ENCODE results near the gene TSPAN4.
A peak's percentile ranks its signal among the peaks of the same experiment; 100 is the strongest.

The TSPAN4 gene, protein sequence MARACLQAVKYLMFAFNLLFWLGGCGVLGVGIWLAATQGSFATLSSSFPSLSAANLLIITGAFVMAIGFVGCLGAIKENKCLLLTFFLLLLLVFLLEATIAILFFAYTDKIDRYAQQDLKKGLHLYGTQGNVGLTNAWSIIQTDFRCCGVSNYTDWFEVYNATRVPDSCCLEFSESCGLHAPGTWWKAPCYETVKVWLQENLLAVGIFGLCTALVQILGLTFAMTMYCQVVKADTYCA

DNA sequence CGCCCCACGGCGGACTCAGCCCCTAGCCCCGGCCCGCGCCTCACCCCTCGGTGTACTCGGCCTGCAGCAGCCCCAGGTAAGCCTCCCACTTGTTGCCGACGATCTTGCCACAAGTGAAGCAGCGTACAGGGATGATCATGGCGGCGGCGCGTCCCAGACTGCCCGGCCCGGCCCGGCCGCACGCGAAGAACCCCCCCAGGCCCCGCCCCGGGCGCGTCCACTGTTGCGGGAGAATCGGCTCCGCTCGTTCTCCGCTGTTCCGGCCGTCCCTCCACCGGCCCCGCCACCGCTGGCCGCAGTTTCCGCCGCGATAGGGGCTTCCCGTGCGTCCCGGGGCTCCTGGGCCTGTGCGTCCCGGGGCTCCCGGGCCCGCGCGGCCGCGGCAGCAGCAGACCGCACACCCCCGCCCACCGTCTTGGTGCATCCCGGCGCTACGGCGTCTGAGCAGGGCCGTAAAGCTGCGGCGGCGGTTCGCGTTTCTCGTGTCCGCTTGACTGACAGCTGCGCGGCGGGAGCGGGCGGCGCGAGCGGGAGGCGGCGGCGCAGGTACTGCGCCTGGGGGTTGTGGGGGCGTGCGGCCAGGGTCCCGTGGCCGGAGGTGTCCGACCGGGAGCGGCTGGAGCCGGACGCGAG, at the start of gene TSPAN4, which contains the start of gene POLR2L:
Gene TSPAN4 (plus strand): TSS at position 483 of the 633 bp plus-strand sequence. CDS start 7,453 bp downstream, outside the sequence.
Gene POLR2L (minus strand): TSS at position 160 of the 633 bp plus-strand sequence. CDS start 21 bp downstream, at position 139.
- in situ Hi-C loops (cut with MboI; ENCODE audit: low pct_unique_long_range_greater_than_20kb, low sequenced_read_pairs): no loop called here
- DNase-seq: peak; percentile 83

DNA sequence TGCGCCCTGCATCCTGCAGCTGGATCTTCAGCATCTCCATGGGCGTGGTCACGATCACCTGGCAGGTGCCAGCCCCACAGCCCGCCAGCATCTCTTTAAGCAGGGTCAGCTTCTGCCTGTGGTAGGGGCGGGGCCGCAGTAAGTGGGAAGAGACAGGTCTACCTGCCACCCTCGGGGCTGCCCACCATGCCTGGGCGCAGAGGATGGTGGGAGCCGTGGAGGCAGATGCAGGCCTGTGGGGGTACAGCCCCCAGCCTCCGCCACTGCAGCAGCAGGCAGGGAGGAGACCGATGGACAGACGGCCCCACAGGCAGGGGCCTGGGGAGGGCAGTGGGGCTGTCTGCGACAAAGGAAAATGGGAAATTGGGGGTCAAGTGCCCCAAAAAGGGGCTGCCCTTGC, 49.8 kb upstream of the TSPAN4 start:
- in situ Hi-C loops (cut with MboI; ENCODE audit: low pct_unique_long_range_greater_than_20kb, low sequenced_read_pairs): no loop called here
- no peak for DNase-seq

DNA sequence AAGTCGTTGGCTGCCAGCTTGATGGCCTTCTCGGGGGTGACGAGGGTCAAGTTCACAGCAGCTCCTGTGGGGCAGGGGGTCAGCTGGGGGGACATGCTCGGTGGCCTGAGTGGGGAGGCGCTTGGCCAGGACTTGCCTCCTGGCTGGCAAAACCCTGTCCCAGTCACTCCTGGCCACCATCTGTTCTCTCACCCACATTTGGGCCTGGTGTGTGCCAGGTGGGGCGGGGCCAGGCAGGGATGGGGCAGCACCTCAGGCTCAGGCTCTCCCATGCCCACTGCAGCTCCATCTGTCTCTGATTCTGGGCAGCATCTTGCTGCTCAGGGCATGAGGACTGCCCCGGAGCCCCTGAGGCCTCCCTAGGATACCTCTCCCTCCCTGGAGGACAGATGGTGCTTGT, 49.1 kb upstream of the TSPAN4 start:
- no peak for DNase-seq
- in situ Hi-C loops (cut with MboI; ENCODE audit: low pct_unique_long_range_greater_than_20kb, low sequenced_read_pairs): no loop called here

DNA sequence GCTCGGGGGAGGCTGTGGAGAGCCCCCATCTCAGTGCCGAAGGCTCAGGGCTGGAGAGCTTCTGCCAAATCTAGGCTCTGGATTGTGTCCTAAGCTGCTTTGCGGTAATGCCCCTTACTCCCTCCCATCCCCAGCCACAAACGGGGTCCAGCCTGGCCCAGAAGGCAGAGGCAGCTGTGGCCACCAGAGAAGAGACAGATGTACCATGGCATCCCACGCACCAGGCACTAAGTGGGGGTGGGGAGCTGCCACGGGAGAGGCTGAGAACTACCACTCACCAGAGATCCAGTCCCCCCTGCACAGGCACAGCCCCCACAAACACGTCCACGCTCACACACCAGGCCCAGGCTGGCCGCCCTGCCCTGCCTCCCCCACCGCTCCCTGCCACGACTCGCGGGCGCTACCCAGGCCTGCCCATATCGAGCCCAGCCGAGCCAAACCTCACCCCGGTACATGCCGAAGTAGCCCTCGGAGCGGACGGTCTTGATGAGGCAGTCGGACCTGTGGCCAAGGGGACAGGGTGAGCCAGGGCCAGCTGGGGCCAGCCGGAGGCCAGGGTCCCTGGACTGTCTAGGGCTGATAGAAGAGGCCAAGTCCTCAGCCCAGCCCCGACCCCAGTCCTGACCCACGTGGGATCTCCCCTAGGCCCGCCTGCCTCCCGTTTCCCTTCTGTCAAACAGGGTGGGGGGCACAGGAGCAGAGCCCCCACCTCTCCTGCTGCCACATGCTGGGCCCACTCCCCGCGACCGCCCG, 48.5 kb upstream of the TSPAN4 start:
- in situ Hi-C loops (cut with MboI; ENCODE audit: low pct_unique_long_range_greater_than_20kb, low sequenced_read_pairs): no loop called here
- DNase-seq: no peak

DNA sequence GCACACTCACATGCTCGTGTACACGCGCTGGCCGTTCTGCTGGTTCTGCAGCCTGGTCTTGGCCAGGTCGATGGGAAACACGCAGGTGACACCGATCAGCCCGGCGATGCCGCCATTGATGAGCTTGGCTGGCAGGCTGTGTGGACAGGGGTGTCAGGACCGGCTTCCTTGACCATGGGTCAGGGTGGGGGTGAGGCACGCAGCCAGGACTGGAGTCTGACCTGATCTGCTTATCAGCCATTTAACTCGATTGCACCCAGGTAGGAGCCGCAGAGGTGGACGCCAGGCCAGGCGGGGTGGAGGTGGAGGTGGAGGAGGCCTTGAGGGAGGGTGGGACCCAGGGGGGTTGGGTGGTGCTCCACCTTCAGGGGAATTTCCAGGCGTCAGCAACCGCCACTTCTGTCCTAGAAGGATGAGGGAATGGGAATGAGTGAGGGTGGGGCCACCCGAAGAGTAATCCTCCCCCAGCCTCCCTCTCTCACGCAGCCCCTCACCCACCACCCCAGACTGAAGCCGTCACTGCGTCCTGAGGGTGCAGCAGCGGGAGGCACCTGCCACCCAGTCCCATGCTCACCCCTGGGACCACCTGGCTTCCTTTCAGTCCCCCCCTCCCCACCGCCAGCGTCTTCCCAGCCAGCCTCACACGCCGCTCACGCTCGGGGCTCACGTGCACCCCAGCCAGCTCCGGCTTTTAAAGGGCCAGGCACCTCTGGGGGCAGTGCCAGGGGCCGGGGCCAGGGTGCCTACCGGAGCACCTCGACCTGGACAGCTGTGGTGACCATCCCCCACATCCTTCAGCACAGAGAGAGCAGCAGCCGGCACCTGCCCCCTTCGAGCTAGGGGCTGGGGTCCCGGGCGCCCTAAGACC, 47.7 kb upstream of the TSPAN4 start:
- in situ Hi-C loops (cut with MboI; ENCODE audit: low pct_unique_long_range_greater_than_20kb, low sequenced_read_pairs): no loop called here
- DNase-seq: no peak

DNA sequence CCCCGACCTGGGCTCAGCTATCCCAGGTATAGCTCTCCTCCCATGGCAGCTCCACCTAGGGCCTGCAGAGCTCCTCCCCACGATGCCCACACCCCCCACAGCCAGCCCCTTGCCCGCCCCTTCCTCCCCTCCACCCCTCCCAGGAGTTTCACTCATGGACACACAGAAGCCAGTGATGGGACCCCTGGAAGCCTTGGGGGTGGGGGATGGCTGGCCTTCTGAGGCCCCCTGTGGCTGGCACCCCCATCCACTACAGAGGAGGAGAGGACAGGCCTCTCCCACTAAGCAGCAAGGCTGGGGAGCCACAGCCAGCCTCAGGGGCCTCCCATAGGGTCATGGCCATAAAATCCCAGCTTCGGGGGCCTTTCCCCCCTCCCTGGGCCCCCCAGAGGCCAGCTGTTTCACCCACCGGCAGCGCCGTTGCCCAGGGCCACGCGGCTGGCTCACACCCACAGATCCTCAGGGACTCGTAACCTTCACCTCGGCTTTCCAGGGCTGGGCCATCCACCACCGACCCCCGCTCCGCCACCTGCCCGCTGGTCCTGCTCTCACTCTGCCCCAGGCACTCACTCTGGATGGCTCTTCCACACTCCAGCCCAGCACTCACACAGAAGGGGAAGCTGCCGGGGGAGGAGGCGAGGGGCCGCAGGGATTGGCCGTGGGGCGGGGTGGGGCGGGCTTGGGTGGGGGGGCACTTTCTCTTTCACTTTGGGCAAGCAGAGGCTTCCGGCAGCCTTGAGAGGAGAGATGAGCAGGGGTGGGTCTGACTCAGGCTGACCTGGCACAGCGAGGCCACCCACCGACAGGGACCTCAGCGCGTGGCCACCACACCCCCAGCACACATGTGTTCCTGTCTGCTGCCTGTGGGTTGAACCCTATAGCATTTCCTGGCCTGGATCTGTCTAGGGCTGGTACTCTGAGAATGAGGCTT, 46.8 kb upstream of the TSPAN4 start:
- in situ Hi-C loops (cut with MboI; ENCODE audit: low pct_unique_long_range_greater_than_20kb, low sequenced_read_pairs): no loop called here
- DNase-seq: peak; percentile 65

DNA sequence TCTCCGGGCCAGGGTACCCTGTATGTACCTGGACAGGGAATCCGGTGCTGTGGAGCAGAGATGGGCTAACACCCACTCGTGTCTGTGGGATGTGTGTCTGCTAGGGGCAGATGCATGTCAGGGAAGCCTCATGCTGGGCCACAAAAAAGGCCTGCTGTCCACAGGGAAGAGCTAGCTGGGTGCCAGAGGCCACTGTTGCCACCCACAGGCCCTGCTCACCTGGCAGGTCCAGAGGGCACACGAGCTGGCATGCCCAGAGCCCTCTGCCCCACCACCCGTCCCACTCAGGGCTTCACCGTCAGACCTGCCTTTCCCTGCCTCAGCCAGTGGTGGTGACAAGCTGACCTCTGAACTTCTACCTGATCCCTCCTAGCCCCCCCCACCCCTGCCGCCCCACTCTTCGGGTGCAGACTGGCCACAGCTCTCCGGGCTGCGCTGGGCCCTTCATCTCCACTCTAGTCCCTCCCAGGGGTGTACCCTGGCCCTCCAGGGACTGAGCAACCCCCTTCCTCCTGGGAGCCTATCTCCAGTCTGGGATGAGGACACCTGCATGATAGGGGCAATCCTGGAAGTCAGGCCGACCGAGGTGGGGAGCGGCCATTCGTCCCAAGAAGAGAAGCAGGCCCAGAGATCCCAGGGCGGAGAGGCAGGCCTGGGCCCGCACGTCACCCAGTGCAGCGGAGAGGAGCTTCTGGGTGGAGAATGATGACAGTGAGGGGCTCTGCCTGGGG, 45.9 kb upstream of the TSPAN4 start:
- no peak for DNase-seq
- in situ Hi-C loops (cut with MboI; ENCODE audit: low pct_unique_long_range_greater_than_20kb, low sequenced_read_pairs): no loop called here

DNA sequence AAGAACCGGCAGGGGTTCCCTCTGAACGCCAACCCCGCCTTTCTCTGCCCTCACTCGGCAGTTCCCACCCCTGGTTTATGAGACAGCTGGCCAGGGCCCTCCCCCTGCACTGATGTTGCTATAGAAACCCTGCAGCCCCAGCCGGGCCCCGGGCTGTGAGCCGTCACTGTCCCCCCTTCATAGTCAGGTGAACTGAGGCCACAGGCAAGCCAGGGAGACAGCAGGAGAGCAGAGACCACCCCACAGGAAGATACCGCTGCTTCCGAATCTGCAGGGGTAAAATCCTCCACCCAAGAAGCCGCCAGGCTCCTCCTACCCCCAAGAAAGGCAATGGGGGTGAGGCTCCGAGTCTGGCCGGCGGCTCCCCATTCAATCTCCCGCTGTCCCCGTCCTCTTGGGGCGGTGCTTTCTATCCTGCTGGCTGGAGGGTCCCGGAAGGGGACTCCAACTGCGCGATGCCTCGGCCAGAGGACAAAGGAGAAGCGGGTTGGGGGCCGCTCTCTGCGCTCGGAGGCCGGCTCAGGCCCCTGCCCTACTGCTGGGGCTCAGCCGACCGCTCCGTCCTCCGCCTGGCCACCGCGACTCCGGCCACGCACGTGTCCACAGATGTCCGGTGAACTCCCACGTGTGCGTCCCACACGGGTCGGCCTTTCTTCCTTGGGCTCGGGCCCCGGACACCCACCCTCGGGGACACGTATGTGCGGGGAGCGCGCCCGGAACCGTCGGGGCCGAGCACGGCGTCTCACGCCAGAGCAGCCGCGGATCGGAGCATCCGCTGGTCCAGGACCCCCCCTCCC, 45.2 kb upstream of the TSPAN4 start:
- peak; percentile 82 for DNase-seq
- in situ Hi-C loops (cut with MboI; ENCODE audit: low pct_unique_long_range_greater_than_20kb, low sequenced_read_pairs): no loop called here

DNA sequence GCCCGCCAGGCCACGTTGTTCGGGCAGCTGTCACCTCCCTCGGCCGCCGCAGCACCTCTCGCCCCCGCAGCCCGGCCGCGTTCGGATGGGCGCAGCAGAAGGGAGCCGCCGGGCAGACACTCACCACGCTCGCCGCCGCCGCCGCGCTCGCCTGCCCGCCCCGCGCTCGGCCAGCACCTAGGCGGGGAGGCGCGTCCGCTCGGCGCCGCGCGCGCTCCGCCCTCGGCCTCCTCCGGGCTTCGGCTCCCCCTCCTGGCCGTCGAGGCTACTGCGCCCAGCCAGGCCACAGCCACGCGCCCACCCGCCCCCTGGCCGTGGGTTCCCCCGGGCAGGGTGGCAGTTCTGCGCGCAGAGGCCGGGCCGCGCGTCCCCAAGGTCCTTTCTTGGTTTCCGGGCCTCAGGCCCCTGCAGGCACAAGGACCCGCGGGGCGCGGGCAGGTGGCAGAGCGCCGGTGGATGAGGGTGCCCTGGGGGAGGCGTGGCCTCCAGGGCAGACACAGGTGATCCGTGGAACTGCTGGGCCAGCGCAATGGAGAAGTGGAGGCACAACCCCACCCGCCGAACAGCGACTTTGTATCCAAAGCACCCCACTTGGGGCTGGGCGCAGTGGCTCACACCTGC, 44.4 kb upstream of the TSPAN4 start, which contains the start of gene SLC25A22:
Gene SLC25A22 (minus strand): TSS at position 189 of the 621 bp plus-strand sequence. CDS start 3,275 bp downstream, outside the sequence.
- peak; percentile 79 for DNase-seq
- in situ Hi-C loops (cut with MboI; ENCODE audit: low pct_unique_long_range_greater_than_20kb, low sequenced_read_pairs): no loop called here

DNA sequence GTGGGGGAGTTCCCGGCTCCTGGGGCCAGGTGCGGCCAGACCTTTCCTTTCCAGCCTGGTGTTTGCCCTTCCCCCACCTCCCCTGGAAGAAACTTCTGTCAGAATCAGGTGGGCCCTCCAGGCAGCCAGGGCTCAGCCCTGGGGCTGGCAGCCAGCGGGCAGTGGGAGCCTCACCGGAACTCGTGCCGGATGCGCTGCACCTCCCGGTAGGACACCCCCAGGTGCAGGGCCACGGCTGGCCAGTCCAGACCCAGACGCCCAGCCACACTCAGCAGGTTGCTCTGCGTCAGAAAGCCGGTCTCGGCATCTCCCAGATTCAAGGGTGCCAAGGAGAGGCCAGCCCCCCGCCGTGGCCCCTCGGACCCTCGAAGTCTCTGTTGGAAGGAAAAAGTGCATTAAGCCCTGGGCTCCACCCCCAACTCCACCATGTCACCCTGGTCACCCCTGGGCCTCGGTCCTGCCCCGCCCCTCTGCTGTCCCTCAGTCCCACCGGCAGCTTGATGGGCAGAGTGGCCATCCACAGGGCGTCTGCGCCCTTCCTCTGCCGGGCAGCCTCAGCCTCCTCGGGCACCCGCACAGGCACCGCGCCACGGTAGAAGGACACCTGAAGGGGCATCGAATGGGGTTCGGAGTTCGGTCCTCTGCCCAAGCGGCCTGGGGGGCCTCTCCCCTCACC, 42.9 kb upstream of the TSPAN4 start:
- in situ Hi-C loops (cut with MboI; ENCODE audit: low pct_unique_long_range_greater_than_20kb, low sequenced_read_pairs): no loop called here
- DNase-seq: no peak

DNA sequence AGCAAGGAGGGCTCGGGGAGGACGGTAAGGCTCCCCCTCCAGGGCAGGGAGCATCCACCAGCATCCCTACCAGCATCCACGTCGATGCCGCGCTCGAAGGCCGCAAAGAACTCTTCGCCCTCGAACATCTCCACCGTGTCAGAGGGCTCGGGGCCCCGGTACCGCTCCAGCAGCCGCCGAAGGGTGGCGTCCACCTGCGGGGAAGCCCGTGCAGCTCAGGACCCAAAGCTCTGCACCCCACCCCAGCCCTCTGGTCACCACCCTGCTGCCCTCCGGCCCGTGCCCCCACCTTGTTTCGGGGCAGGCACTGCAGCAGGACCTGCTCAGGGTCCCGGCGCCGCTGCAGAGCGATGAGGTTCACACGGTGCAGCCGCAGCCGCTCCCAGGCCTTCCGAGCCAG, 42.2 kb upstream of the TSPAN4 start:
- no peak for DNase-seq
- in situ Hi-C loops (cut with MboI; ENCODE audit: low pct_unique_long_range_greater_than_20kb, low sequenced_read_pairs): no loop called here

DNA sequence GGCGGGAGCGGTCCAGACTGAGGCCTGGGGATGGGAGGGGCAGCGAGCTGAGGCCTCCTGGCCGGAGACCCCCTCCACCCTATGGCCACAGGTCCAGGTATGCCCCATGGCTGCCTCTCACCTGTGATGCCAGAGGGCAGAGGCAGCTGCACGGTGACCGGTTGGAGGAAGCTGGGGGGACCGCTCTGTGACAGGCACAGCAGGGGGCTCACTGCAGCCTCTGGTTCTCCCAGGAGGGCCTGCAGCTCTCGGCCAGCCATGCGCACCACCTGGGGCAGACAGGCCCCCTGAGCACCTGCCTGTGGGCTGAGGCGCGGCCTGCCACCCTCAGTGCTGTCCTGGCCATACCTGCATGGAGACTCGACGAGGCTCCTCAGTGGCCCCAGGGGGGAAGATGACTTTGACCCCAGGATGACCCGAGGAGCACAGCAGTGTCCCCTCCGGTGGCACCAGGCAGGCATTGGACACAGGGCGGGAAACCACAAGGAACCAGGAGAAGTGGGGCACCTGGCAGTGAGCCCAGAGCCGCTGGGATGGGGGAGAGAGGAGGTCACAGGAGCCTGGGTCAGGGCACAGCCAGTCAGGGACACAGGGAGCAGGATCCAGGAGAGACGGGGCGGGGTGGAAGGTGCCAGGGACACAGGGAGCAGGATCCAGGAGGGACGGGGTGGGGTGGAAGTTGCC, 41.4 kb upstream of the TSPAN4 start:
- no peak for DNase-seq
- in situ Hi-C loops (cut with MboI; ENCODE audit: low pct_unique_long_range_greater_than_20kb, low sequenced_read_pairs): no loop called here

DNA sequence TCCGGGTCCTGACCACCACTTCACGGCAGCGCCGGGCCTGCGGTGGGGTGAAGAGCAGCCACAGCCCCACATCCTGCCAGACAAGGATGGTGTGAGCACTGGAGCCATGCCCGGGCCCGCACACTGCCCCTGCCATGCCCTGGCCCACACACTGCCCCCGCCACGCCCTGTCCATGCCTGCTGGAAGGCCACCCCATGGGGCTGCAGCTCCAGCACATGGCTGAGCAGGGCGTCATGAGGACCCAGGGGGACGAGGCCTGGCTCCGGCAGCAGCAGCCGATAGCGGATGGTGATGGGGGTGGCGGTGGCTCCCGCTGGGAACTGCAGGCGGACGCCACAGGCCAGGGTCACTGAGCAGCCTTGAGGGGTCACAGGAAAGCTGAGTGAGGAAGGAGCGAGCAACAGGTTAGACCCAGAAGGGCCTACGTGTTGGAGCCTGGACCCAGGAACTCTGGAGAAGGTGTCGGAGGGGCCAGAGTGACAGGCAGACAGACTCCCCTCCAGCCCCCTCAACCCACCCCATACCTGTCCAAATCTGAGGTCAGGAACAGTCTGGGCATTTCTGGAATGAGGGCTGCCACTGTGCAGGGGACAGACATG, 40.5 kb upstream of the TSPAN4 start:
- in situ Hi-C loops (cut with MboI; ENCODE audit: low pct_unique_long_range_greater_than_20kb, low sequenced_read_pairs): no loop called here
- no peak for DNase-seq

DNA sequence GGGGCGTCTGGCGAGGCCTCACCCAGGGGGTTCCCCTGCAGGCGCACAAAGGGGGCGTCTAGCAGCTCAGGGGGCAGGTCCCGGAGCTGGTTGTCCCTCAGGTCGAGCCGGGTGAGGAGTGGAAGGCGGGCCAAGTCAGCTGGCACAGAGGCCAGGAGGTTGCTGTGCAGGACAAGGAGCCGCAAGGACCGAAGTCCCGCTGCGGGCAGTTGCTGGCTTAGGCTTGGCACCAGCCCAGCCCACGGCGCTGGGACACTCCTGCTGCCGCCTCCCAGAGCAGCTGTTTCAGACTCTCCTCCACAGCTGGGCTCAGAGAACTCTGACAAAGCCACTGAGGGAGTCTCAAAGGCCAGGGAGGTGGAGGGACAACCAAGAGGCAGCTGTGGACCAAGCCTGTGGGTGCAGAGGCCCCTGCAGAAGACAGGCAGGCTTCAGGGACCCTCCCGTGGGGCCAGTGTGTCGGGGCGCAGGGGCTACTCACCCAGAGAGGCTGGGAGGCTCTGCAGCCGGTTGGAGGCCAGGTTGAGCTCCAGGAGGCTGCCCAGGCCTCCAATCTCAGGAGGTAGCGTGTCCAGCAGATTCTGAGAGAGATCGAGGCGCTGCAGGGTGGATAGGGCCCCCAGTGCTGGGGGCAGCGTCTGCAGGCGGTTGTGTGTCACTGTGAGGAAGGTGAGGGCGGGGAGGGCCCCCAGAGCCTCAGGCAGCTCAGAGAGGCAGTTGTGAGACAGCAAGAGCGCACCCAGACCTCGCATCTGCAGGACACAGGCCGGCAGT, 39.8 kb upstream of the TSPAN4 start:
- no peak for DNase-seq
- in situ Hi-C loops (cut with MboI; ENCODE audit: low pct_unique_long_range_greater_than_20kb, low sequenced_read_pairs): no loop called here

DNA sequence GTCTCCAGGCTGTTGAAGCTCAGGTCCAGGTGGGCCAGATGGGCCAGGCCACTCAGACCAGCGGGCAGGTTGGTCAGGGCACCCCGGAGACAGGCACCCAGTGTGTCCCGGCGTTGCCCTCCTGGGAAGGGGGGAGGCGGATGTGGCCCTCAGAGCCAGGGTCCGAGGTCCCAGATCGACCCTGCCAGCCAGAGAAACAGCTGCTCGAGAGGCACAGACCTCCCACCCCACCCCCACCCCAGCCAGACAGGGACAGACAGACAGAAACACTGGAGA, 39.2 kb upstream of the TSPAN4 start:
- in situ Hi-C loops (cut with MboI; ENCODE audit: low pct_unique_long_range_greater_than_20kb, low sequenced_read_pairs): no loop called here

More for the DNA sequence above, 39.2 kb upstream of the TSPAN4 start:
- no peak for DNase-seq
